ENCODE results near the gene TMEM30A. TPM values are rescaled to one million over a fixed set of nuclear protein-coding genes. Genes with fewer than 3 reads are reported as not detected.

TMEM30A gene
- total and polyA plus RNA-seq, 2 of the 13 experiments (the other 11 are each of a cell fraction or from before 2014, with no cell fraction given), result 17.6 to 54.4 TPM

- Histone ChIP-seq H2AFZ (ENCODE audit: low read length) (no peak overlapping the region), H3K9ac (ENCODE audit: insufficient read depth, low read depth, low read length) (no peak overlapping the region), H3K79me2 (ENCODE audit: insufficient read depth, low read length) (peaks cover 97% of the 10 kb centered on the region), H3K4me1 (ENCODE audit: insufficient read depth, low read length) (peaks cover 42% of the 10 kb centered on the region), H3K27me3 (ENCODE audit: control insufficient read depth in 1 of 2, insufficient read depth in 2 of 2, low read length in 2 of 2) (no peaks in the 10 kb centered on the region; a peak in 1 of 5 replicates), H3K27ac (ENCODE audit: extremely low read length, insufficient read depth, low read length) (no peak overlapping the region), H3K9me3 (ENCODE audit: low read length) (no peaks in the 10 kb centered on the region), H3K4me2 (ENCODE audit: low read depth, low read length) (no peak overlapping the region), H3K4me3 (replicated peaks in 1 of 3; ENCODE audit: insufficient read depth in 1 of 3, low read depth in 2 of 3, low read length in 3 of 3) (no peak overlapping the region), H3K36me3 (replicated peaks in 1 of 2; ENCODE audit: control insufficient read depth in 1 of 2, insufficient read depth in 2 of 2, low read length in 2 of 2) (peaks cover 0 to 3% of the 10 kb centered on the region in 2 experiments; a peak in 2 of 5 replicates), H4K20me1 (ENCODE audit: insufficient read depth, low read length) (peaks cover 15% of the 10 kb centered on the region)
- CTCF ChIA-PET (ENCODE audit: low intra/inter-chr PET ratio, low total read pairs), result no interaction called here
- intact Hi-C loops (cut with micrococcal nuclease; ENCODE audit: unreplicated experiment) (no loop called here), in situ Hi-C loops (cut with HindIII; ENCODE audit: extremely low pct_ligation_motif_present, low pct_unique_long_range_greater_than_20kb) (no loop called here)
- TF ChIP-seq KMT2B (CRISPR knock-in tag; IDR thresholded peaks at IDR 0.05) (no peak), SSRP1 (CRISPR knock-in tag; IDR thresholded peaks at IDR 0.05) (no peak)
- POLR2A ChIA-PET, result interaction anchor here (1.5 kb wide), 1 partner anchor 322 kb away, joined by 3 read pairs; the partner anchor contains the start of gene SENP6
- DNase-seq (ENCODE audit: low spot score), result no peak
- no TSS peak for BruUV-seq (replicated peaks)
- no peak for ATAC-seq
- no peak for FAIRE-seq
- 93% methylated on average over 2 of the region's 2 CpGs for WGBS (ENCODE audit: low lambda C conversion rate)
Measured at GRCh38 chr6:75279418-75279817, 5.2 kb downstream of the TMEM30A start.

- Histone ChIP-seq H3K27me3 (ENCODE audit: control insufficient read depth in 1 of 2, insufficient read depth in 2 of 2, low read length in 2 of 2) (no peaks in the 10 kb centered on the region; a peak in 1 of 5 replicates), H3K9ac (ENCODE audit: insufficient read depth, low read depth, low read length) (no peak overlapping the region), H3K4me1 (ENCODE audit: insufficient read depth, low read length) (peaks cover 42% of the 10 kb centered on the region), H2AFZ (ENCODE audit: low read length) (no peak overlapping the region), H4K20me1 (ENCODE audit: insufficient read depth, low read length) (peaks cover 13% of the 10 kb centered on the region), H3K36me3 (replicated peaks in 1 of 2; ENCODE audit: control insufficient read depth in 1 of 2, insufficient read depth in 2 of 2, low read length in 2 of 2) (peaks cover 0 to 3% of the 10 kb centered on the region in 2 experiments; a peak in 2 of 5 replicates), H3K27ac (ENCODE audit: extremely low read length, insufficient read depth, low read length) (no peak overlapping the region), H3K4me3 (replicated peaks in 1 of 3; ENCODE audit: insufficient read depth in 1 of 3, low read depth in 2 of 3, low read length in 3 of 3) (no peak overlapping the region), H3K4me2 (ENCODE audit: low read depth, low read length) (no peak overlapping the region; the same call in 1 of the 2 replicates), H3K9me3 (ENCODE audit: low read length) (no peaks in the 10 kb centered on the region), H3K79me2 (ENCODE audit: insufficient read depth, low read length) (peaks cover 92% of the 10 kb centered on the region)
- DNase-seq (ENCODE audit: low spot score), result no peak
- intact Hi-C loops (cut with micrococcal nuclease; ENCODE audit: unreplicated experiment), result no loop called here
- no peak for ATAC-seq
- ChIA-PET CTCF (ENCODE audit: low intra/inter-chr PET ratio, low total read pairs) (no interaction called here), POLR2A (interaction anchor here (1.2 to 1.5 kb wide), 2 partner anchors 35 to 323 kb away, joined by 3 to 6 read pairs; partner anchors contain the start of genes COX7A2 and SENP6)
- 92% methylated on average over 4 of the region's 4 CpGs for WGBS (ENCODE audit: low lambda C conversion rate)
- no TSS peak for BruUV-seq (replicated peaks)
- in situ Hi-C loops (cut with HindIII; ENCODE audit: extremely low pct_ligation_motif_present, low pct_unique_long_range_greater_than_20kb), result no loop called here
- FAIRE-seq, result no peak
- TF ChIP-seq AHDC1 (CRISPR knock-in tag; IDR thresholded peaks at IDR 0.05; ENCODE audit: borderline replicate concordance), result no peak
- no peak for TF ChIP-seq PITX1 (CRISPR knock-in tag; IDR thresholded peaks at IDR 0.05)
- TF ChIP-seq ZC3H4 (CRISPR knock-in tag; IDR thresholded peaks at IDR 0.05; ENCODE audit: borderline replicate concordance), result no peak
- TF ChIP-seq ZNF597 (CRISPR knock-in tag; IDR thresholded peaks at IDR 0.05), result no peak
- TF ChIP-seq ZBTB20 (CRISPR knock-in tag; IDR thresholded peaks at IDR 0.05; ENCODE audit: borderline replicate concordance, low read depth), result no peak
- TF ChIP-seq CREB3 (CRISPR knock-in tag; IDR thresholded peaks at IDR 0.05), result no peak
- TF ChIP-seq SETDB1 (CRISPR knock-in tag; IDR thresholded peaks at IDR 0.05; ENCODE audit: borderline replicate concordance), result no peak
- no peak for TF ChIP-seq ZSCAN25 (CRISPR knock-in tag; IDR thresholded peaks at IDR 0.05)
Measured at GRCh38 chr6:75278474-75279077, 6.0 kb downstream of the TMEM30A start.

Measured in HepG2 (cell line).